Gastroesophageal sphincter (tissue), 3 donors: ENCODE measurements around the gene BTBD9.

Source experiments
- POLR2AphosphoS5 ChIP-seq: sonication (generic); formaldehyde crosslinking; IDR thresholded peaks from one replicate; pipeline ENCODE4 v1.6.1; 2017; ENCODE audit warnings: antibody characterized with exemption
- TF ChIP-seq, protein P1 (sequence below), 4 experiments: fragments of 200-600 bp in 2 of 4; fragments of 450-650 bp in 2 of 4; sonication (generic) in 1 of 4; IDR thresholded peaks; one replicate each; pipeline ENCODE4 v1.5.1; 2017 to 2019; ENCODE audit warnings: antibody characterized with exemption in 4 of 4, mild to moderate bottlenecking in 2 of 4, moderate library complexity in 2 of 4

DNA sequence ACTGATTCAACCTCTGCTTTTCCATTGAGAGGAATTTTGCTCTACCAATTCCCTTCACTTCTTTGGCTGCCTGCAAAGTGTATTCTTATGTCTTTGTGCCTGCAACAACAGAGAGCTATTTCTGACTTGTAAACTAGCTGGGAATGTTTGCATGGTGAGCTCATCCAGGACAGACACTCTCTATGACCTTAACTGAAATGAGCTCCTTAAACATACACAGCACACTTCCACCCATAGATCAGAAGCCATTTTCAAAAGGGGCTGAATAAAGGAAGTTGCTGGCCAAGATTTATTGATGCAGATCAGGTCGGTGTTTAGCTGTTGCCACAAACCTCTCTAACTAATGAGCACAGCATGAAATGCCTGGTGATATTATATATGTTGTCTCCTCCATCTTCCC is 377.7 kb downstream of the BTBD9 start:
- TF ChIP-seq POLR2AphosphoS5: no peak
- TF ChIP-seq, protein P1, sequence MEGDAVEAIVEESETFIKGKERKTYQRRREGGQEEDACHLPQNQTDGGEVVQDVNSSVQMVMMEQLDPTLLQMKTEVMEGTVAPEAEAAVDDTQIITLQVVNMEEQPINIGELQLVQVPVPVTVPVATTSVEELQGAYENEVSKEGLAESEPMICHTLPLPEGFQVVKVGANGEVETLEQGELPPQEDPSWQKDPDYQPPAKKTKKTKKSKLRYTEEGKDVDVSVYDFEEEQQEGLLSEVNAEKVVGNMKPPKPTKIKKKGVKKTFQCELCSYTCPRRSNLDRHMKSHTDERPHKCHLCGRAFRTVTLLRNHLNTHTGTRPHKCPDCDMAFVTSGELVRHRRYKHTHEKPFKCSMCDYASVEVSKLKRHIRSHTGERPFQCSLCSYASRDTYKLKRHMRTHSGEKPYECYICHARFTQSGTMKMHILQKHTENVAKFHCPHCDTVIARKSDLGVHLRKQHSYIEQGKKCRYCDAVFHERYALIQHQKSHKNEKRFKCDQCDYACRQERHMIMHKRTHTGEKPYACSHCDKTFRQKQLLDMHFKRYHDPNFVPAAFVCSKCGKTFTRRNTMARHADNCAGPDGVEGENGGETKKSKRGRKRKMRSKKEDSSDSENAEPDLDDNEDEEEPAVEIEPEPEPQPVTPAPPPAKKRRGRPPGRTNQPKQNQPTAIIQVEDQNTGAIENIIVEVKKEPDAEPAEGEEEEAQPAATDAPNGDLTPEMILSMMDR (IDR thresholded peaks at IDR 0.05): no peak
